Stimulated activated CD4-positive, alpha-beta T cell treated with anti-CD3 and anti-CD28 coated beads, Interleukin-2, amount 100 ng/mL, for 4 hours (primary cell): Measurements from ENCODE around the gene IL10RA.
"Not testable (repeated sequence)": the region's sequence is repeated elsewhere in the genome, so short reads cannot be mapped to it uniquely, and the experiment has no call there.

Experiments
- DNase-seq: peaks from one replicate; pipeline ENCODE4 v3.0.0-alpha.2; 2020; ENCODE audit warnings: low read depth

Gene IL10RA

DNA sequence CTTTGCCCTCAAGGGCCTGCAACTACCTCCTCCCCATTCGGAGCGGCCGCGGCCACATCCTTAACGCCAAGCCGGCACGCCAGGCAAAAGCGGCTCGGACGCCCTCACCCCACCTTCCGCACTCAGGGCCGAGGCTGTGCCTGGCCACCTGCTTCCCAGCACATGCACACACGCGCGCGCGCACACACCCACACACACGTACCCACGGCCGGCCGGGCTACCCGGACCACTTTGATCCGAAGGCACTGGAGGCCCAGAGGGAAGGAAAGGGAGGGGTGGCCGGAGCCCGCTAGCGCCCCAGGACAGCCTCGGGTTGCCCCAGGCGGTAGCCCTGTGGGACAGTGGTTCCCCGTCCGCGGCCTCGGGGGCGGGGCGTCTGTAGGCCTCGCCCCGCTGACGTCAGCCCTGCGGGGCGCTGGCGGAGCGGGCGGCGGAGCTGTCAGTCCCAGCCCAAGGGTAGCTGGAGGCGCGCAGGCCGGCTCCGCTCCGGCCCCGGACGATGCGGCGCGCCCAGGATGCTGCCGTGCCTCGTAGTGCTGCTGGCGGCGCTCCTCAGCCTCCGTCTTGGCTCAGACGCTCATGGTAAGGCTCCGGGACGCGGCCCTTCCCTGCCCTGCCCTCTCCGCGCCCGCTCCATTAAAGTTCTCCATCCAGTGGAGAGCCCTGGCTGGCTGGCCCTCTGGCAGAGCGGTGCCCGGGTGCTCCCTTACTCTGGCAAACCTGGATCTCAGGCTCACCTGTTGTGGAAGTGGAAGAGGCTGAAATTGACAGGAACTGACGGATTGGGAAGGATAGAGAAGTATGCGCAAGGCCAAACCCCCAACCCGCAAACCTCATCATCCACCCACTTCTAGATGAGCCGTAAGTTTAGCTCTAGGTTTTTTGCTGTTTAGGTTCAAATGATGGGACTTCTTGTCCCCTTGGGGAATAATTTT lies at the start of gene IL10RA:
Gene IL10RA, plus strand, starts transcription at position 442 of the 935 bp plus-strand sequence. Its CDS starts 74 bp downstream, at position 516.
- DNase-seq, result peak; percentile 74

DNA sequence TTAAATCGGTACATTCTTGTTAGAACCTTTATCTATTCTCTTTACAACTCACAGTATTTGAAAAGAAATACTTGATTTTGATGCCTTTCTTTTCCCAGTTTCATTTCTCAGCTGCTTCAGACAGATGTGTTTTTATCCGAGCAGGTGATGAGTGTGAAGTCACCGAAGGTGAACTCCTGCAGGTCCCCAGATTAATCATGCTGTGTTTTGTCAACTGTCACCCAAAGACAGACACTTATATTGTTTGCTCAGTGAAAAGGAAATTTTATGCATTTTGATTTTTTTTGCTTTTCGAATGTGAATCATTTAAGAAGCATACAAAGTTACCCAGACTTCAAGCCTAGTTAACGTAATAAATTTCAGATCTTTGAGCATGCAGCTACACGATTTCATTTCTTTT lies 49.2 kb upstream of the IL10RA start:
- DNase-seq, result no peak

DNA sequence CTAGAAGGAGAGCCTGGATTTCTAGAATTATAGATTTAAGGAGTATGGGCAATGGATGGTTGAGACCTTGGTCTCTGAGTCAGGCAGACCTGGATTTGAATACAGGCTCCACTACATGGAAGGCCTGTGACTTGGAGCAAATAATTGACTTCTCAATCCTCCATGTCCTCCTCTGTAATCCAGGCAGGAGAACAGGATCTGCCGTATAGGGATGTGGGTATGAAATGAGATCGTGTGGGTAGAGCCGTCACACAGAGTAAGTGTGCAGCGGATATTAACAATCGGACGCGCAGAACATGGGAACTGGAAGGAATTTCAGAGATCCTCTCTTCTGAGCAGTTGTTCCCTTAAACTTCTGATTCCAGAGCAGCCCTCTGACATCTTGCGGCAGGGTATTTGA lies 45.5 kb upstream of the IL10RA start:
- DNase-seq, result no peak

DNA sequence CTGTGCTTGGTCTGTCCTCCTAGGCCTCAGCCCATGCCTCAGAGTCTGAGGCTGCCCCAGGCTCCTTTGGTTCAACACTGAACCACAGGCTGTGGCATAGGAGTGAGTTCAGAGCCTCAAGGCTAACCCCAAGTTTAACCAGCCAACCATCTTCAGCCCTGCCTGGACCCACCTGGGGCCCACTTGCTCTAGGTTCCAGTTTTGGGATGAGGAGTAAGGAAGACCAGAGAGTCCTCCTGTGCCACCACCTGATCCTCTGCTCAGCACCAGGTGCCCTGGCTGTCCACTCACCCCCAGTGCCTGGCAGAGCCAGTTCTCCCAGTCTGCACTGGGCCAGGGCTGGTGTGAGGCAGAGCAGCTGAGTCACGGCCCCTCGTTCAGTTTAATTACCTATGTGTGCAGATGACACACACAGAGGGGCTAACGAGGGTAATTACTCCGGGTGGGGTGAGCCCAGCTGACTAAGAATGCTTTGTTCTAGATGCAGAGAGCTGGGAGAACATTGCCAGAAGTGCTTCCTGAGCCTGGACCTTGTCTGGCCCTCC lies 45.0 kb upstream of the IL10RA start:
- no peak for DNase-seq

DNA sequence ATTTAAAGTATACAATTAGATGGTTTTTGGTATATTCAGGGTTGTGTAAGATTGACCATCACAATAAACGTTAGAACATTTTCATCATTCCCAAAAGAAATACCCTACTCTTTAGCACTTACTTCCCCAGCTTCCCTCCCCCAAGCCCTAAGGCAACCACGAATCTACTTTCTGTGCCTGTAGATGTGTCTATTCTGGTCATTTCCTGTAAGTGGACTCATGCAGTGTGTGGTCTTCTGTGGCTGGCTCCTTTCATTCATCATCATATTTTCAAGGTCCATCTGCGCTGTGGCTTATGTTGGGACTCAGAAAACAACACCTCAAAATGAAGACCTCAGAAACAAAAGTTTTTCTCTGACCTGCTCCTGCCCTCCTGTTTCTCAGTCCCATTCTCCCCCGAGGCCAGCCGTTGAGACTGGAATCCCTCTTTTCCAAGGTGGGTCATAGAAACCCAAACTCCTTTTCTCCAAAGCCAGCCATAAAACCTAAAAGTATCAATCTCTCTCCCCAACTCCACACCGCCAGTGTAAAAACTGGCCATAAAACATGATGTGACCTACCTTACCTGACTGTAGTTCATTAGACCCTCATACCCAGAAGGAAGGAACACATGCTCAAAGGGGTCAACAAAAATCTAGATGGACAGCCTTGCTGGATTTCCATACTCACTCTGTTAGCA lies 44.1 kb upstream of the IL10RA start:
- DNase-seq, result no peak

DNA sequence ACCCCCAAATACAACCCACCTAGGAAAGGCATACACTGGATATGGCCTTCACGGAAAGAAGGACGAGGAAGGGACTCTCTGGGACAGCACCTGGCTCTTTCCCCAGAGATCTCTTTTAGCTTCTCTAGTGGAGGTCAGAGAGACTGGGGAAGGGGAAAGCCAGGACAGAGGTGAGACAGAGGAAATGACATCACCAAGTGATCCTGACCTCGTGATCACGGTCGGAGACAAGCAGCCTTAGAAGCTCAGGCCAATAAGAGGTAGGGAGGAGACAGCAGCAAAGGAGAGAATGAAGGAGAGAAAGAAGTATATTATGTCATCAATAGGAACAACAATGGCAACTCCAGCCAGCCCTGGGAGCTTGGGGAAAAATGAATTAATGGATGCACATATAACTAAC lies 41.6 kb upstream of the IL10RA start:
- no peak for DNase-seq

DNA sequence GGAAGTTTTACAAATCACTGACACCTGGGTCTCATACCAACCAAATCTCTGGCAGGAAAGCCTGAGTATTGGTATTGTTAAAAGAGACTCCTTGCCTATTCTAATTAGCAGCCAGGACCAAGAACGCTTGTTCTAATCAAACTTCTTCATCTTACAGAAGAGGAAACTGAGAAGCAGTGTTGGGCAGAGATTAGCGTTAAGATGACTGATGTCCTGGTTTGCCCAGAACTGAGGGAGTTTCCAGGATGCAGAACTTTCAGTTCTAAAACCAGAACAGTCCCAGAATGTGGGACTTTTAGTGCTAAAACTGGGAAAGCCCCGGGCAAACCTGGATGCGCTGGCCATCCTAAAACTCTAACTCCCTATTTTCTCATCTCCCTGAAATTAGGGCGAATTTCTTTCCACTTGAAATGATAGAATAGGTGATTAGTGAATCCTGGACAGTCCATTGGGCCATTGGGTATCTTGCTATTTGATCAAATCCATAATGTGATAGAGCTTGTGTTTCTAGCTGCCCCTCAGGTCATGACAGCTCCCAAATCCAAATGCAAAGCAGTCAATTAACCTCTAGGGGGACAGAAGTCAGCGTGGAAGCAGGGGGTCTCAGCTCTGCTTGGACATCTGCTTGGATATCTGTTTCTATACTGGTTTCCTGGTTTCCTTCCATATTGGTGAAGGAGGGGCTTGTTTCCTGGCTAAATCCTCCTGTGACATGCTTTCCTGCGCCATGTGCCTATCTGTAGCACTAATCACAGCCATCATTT lies 41.0 kb upstream of the IL10RA start:
- DNase-seq, result no peak

DNA sequence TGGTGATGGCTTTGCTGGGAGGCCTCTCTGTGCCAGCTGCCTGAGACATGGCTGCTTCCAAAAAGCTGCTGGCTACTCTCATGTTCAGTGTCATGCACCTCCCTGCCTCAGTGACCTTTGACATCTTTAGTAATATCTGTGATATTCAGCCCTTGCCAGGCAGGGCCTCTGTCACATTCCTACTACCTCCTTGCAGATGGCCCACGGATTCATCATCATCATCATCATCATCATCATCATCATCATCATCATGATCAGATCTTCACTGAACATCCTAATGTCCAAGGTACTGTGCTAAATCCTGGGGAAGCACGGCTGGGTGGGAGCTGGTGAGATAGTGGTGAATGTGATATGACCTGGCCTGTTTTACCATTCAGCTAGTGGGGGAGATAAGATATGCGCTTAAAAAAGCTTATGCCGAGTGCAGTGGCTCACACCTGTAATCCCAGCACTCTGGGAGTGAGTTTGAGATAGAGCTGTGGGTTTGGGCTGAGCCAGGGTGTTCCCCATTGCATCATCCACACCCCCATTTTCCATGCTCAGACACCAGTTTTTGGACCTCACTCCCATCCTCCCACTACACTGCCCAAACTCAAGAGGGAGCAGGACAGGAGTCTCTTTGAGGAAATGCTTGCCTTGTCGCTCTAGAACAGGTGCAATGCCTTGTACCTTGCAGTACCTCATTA lies 39.9 kb upstream of the IL10RA start:
- no peak for DNase-seq

DNA sequence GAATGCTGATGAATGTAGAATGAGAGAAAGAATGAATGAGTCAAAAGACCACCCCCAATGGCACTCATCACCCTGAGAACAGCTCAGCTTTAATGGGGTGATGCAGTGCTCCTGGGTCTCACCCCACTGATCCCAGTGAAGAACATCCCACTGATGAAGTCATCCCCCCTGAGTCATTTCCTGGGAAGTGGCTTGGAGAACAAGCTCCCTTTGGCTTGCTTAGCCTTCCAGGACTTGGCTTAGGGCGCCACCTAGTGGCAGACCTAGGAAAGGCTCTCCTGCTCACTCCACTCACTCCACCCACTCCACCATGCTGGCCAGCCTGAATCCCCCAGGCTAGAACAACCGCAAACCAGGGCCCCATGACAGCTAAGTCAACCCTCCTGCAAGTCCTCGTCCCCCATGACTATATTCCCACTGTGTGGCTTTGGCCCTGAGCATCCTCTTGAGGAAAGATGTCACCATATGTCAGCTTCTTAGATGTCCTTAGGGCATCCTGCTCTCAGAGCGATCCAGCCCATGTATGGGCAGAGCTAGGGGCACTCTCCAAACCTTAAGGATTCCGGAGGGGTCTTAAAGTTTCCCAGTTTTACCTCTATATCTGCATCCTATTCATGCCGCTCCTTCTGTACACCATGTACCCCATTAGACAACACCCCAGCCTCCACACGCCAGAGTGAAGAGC lies 39.2 kb upstream of the IL10RA start:
- DNase-seq, result peak; percentile 74

DNA sequence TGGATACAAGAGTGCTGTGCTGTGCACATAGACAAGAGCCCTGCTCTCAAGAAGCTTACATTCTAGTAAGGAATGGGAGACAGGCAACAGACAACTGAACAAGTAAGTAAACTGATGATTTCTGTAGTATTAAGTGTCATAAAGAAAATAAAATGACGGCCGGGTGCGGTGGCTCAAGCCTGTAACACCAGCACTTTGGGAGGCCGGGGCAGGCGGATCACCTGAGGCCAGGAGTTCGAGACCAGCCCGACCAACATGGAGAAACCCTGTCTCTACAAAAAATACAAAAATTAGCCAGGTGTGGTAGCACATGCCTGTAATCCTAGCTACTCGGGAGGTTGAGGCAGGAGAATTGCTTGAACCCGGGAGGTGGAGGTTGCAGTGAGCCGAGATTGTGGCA lies 38.4 kb upstream of the IL10RA start:
- not testable (repeated sequence) for DNase-seq

DNA sequence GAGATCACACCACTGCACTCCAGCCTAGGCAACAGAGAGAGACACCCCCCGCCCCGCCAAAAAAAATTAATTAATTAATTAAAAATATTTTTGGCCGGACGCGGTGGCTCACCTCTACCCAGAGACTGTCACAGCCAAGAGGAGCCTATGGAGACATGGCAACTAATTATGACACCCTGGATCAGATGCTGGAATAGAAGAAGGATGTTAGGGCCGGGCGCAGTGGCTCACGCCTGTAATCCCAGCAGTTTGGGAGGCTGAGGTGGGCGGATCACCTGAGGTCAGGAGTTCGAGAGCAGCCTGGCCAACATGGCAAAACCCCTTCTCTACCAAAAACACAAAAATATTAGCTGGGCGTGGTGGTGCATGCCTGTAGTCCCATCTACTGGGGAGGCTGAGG lies 37.7 kb upstream of the IL10RA start:
- not testable (repeated sequence) for DNase-seq

DNA sequence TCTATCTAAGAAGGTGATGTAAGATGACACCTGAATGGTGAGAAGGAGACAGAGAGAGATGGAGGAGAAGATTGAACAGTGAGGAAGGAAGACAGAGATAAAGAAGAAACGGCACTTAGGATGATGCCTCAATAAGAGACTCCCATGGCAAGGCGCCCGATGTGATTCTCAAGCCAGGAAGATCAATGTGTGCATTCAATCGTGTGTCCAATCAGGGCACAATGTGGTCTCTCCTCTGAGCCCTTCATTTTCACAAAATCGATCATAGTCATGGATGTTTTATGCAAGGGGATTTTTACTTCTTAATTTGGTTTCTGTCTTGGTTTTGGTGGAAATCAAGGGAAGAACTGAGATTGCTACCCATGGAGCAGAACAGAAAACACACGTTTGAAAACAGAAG lies 37.1 kb upstream of the IL10RA start:
- no peak for DNase-seq

DNA sequence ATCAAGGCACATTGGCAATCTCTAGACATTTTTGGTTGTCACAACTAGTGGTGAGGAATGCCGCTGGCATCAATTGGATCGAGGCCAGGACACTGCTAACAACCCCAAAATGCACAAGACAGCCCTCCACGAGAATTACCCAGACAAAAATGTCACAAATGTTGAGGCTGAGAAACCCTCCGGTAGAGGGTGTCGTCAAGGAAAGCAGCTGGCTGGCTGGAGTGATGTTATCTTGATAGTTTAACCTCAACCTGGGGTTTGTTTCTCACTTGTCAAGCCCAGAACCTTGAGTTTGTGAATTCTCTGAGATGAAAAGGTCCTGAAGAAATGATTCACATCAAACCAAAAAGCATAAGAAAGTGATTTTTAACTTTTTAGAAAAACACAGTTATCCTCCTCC lies 35.9 kb upstream of the IL10RA start:
- peak; percentile 49 for DNase-seq

DNA sequence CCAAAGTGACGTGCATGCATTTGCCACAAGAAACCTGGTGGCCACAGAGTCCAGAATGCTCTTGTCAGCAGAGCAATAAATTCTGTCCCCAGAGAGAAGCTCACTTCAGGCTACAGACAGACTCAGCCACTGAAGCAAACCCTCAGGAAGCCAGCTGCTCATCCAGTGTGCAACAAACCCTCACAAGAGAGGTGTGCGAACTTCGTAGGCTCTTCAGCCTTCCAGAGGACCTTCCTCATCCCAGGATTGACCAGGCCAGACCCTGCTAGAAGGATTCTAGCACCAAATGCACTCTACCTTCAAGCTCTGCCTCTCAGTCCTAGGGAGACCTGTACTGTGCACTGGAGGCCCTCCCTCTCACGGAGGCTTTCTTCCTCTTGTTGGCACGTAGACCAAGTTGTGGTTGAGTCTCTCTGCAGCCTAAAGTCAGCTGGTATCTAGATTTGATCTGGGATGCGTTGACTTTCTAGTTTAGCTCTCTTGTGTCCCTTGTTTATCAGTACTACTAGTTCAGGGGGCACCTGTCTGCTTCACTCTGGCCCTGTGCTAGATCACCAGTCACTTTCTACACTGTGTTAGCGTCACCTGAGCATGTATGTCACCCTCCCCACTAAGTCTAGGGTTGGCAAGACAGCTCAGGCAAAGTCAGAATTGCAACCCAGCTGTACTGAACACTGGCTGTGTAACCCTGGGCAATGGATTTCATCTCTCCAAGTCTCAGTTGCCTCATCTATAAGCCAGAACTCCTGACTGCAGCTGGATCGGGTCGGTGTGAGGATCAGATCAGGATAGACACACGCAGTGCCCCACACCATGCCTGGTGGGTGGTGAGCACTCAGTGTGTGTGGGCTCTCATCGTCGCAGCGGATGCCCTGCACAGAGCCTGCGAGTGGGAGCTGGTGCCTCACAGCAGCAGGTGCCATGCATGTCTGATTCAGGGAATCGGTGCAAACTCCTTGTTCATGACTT lies 34.9 kb upstream of the IL10RA start:
- peak; percentile 40 for DNase-seq

DNA sequence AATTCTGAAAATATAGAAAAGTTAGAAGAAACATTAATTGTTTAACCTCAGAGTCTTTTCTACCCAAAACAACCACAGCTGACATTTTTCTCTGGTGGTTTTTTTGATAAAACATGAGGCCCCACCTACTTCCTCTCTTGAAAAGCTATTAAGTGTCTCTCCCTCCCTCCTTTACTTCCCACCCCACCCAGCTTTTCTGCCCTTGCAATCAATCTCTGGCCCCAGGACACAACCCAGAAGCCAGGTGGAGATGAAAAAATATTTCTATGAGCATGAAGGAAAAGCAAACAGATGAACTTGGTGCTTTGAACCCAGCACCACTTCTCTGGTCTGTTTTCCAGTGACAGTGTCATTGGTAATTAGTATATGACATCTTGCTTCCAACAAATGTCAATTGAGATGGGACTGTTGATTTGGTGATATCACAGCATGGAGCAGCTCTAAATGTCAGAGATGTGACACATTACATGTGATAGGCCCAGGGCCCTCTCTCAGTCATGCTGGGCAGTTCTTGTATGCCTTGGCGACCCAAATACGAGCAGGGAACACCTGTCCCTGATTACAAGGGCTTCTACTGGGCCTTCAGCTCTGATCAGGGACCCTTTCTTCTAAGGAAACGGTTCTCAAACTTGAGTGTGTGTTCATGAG lies 33.0 kb upstream of the IL10RA start:
- DNase-seq, result no peak

DNA sequence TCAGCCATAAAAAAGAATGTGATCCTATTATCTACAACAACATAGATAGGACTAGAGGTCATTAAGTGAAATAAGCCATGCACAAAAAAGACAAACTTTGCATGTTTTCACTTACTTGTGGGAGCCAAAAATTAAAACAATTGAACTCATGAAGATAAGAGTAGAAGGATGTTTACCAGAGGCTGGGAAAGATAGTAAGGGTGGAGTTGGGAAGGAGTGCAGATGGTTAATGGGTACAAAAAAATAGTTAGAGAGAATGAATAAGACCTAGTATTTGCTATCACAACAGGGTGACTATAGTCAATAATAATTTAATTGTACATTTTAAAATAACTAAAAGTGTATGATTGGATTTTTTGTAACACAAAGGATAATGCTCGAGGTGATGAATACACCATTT lies 27.2 kb upstream of the IL10RA start:
- no peak for DNase-seq

DNA sequence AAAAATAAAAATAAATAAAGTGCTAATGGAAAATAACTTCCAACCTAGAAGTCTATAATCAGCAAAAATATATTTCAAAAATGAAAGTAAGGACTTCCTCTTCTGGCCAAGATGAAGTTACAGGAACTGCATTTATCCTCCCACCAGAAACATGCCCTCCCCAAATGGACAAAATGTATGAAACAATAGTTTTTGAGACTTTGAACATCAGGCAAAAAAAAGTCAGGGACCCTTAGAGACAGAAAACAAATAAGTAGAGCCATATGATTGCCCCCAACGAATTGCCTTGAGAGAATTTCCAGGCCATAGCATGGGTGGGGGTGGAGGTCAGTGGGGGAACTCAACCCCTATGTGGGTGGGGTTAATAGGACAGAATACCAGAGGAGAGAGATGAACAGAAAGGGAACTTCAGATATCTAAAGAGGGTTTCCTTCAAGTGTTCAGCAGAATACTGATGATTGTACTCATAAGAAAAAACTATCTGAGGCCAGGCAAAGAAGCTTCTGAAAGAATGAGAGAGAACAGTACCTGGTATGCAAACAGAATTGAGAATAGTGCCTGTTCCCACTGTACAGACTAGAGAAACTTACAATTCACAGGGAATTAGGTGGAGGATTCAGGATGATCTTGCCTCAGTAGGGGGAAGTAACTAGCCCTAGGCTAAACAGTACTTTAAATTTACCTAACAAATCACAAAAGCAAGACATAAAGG lies 26.6 kb upstream of the IL10RA start:
- DNase-seq, result no peak

DNA sequence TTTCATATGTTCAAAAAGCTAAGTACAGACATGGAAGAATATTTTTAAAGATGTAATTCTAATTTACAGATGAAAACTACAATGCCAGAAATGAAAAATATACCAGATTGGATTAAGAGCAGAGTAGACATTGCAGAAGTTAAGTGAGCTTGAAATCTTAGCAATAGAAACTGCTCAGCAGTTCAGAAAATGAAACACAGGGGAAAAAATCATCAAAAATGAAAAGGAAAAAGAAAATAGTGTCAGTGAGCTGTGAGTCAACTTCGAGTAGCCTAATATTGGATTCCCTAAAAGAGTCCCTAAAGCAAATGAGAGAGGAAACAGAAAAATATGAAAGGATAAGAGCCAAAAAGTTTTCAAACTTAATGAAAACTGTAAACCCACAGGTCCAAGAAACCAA lies 25.8 kb upstream of the IL10RA start:
- DNase-seq, result no peak

DNA sequence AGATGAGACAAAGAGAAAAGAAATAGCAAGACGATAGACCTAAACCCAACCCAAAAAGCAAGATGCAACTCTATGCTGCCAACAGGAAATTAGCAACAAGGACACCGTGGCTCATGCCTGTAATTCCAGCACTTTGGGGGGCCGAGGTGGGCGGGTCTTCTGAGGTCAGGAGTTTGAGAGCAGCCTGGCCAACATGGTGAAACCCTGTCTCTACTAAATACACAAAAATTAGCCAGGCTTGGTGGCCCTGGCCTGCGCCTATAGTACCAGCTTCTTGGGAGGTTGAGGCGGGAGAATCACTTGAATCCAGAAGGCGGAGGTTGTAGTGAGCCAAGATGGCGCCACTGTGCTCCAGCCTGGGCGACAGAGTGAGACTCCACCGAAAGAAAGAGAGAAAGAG lies 24.3 kb upstream of the IL10RA start:
- DNase-seq, result no peak
